ENCODE results near the gene PEX1. TPM values are rescaled to one million over a fixed set of nuclear protein-coding genes. Genes with fewer than 3 reads are reported as not detected.
"Not testable (repeated sequence)": the region's sequence is repeated elsewhere in the genome, so short reads cannot be mapped to it uniquely, and the experiment has no call there.

The PEX1 gene
- total and polyA plus RNA-seq, 9 of the 15 experiments (the other 6 are each of a cell fraction or from before 2014, with no cell fraction given) = 9.4 to 32.2 (median 19.9) TPM

DNA sequence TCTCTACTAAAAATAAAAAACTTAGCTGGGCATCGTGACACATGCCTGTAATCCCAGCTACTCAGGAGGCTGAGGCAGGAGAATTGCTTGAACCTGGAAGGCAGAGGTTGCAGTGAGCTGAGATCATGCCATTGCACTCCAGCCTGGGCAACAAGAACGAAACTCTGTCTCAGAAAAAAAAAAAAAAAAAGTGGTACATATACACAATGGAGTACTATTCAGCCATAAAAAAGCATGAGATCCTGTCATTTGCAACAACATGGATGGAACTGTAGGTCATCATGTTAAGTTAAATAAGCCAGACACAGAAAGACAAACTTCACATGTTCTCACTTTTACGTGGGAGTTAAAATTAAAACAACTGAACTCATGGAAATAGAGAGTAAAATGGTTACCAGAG is 15.2 kb upstream of the PEX1 start:
- H3K79me2 ChIP-seq (ENCODE audit: control insufficient read depth, insufficient read depth, low read length); H3K4me3 ChIP-seq; H3K4me1 ChIP-seq (replicated peaks in 1 of 2; ENCODE audit: control insufficient read depth in 2 of 2, insufficient read depth in 2 of 2, low read length in 2 of 2); H3K9ac ChIP-seq (ENCODE audit: insufficient read depth in 1 of 2, low read depth in 2 of 2, low read length in 2 of 2); H2AFZ ChIP-seq (ENCODE audit: low read depth, low read length); DNase-seq (ENCODE audit: extremely low read depth in 1 of 4, low spot score in 3 of 4); H3K9me1 ChIP-seq (ENCODE audit: control insufficient read depth, insufficient read depth, low read length); ATAC-seq; H3K27ac ChIP-seq (ENCODE audit: extremely low read depth, low read depth, low read length); FAIRE-seq; CTCF ChIA-PET (ENCODE audit: low intra/inter-chr PET ratio); H3K9me3 ChIP-seq (replicated peaks; ENCODE audit: control insufficient read depth, insufficient read depth, low read depth, low read length); H3K36me3 ChIP-seq (ENCODE audit: control insufficient read depth, insufficient read depth, low read length); BruUV-seq (replicated peaks); in situ Hi-C loops (cut with MboI); H3K4me2 ChIP-seq (ENCODE audit: insufficient read depth, low read length); H4K20me1 ChIP-seq (replicated peaks; ENCODE audit: control insufficient read depth, insufficient read depth, low read length): not testable (repeated sequence)
- 23% methylated on average over 2 of the region's 3 CpGs for WGBS (ENCODE audit: insufficient coverage, low coverage, missing lambda C conversion rate)
- H3K27me3 ChIP-seq (ENCODE audit: control insufficient read depth in 2 of 2, insufficient read depth in 2 of 2, low read length in 2 of 2) = peaks cover 0 to 16% of the 10 kb centered on the region in 2 experiments; a peak in 1 of 5 replicates
- POLR2A ChIA-PET = interaction anchor here (1.1 kb wide), 1 partner anchor 15 kb away, joined by 6 read pairs; the partner anchor contains the start of genes PEX1 and RBM48
- TF ChIP-seq RBM25 (IDR thresholded peaks at IDR 0.05; ENCODE audit: low read depth, low read length, severe bottlenecking) (peak; percentile 12), ZNF146 (CRISPR knock-in tag; IDR thresholded peaks at IDR 0.05; ENCODE audit: unreplicated experiment) (peak; percentile 76), BCOR (IDR thresholded peaks at IDR 0.05) (peak; percentile 54; the same call in 1 of the 2 replicates)
- intact Hi-C loops (cut with micrococcal nuclease) = loop anchor here (5.0 kb wide), 1 partner anchor 51 kb away; no protein-coding TSS in a partner anchor

- TF ChIP-seq RBM39 (optimal IDR thresholded peaks at IDR 0.05; ENCODE audit: low read depth, low read length) (no peak), MEIS2 (IDR thresholded peaks at IDR 0.05; ENCODE audit: partially characterized antibody) (peak; percentile 87), ATF3 (IDR thresholded peaks at IDR 0.05) (peak; percentile 43; the same call in 1 of the 2 replicates), ATF3 (CRISPR knock-in tag; conservative IDR thresholded peaks at IDR 0.05) (no peak)
- TF ChIP-seq, protein P1, sequence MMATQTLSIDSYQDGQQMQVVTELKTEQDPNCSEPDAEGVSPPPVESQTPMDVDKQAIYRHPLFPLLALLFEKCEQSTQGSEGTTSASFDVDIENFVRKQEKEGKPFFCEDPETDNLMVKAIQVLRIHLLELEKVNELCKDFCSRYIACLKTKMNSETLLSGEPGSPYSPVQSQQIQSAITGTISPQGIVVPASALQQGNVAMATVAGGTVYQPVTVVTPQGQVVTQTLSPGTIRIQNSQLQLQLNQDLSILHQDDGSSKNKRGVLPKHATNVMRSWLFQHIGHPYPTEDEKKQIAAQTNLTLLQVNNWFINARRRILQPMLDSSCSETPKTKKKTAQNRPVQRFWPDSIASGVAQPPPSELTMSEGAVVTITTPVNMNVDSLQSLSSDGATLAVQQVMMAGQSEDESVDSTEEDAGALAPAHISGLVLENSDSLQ (IDR thresholded peaks at IDR 0.05) = peak; percentile 28
- TF ChIP-seq, protein P2, sequence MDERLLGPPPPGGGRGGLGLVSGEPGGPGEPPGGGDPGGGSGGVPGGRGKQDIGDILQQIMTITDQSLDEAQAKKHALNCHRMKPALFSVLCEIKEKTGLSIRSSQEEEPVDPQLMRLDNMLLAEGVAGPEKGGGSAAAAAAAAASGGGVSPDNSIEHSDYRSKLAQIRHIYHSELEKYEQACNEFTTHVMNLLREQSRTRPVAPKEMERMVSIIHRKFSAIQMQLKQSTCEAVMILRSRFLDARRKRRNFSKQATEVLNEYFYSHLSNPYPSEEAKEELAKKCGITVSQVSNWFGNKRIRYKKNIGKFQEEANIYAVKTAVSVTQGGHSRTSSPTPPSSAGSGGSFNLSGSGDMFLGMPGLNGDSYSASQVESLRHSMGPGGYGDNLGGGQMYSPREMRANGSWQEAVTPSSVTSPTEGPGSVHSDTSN (CRISPR knock-in tag; IDR thresholded peaks at IDR 0.05; ENCODE audit: low read depth) = no peak
- TF ChIP-seq, protein P2 (tag; conservative IDR thresholded peaks at IDR 0.05; ENCODE audit: low read depth) = peak; percentile 72
- H3K4me3 ChIP-seq = no peak overlapping the region
- no peak for ATAC-seq
- no peak overlapping the region for H3K4me2 ChIP-seq (ENCODE audit: insufficient read depth, low read length)
- H4K20me1 ChIP-seq (replicated peaks; ENCODE audit: control insufficient read depth, insufficient read depth, low read length) = 0 out of 2 replicates have a peak, but pooled peaks cover 3% of the 10 kb centered on the region
- ChIA-PET CTCF (ENCODE audit: low intra/inter-chr PET ratio) (no interaction called here), POLR2A (no interaction called here)
- peaks cover 0 to 1% of the 10 kb centered on the region in 2 experiments; a peak in 2 of 5 replicates for H3K4me1 ChIP-seq (replicated peaks in 1 of 2; ENCODE audit: control insufficient read depth in 2 of 2, insufficient read depth in 2 of 2, low read length in 2 of 2)
- FAIRE-seq = peak; percentile 66
- in situ Hi-C loops (cut with MboI) (no loop called here), intact Hi-C loops (cut with micrococcal nuclease) (no loop called here)
- no peak overlapping the region for H3K9ac ChIP-seq (ENCODE audit: insufficient read depth in 1 of 2, low read depth in 2 of 2, low read length in 2 of 2)
- peaks cover 2% of the 10 kb centered on the region for H3K79me2 ChIP-seq (ENCODE audit: control insufficient read depth, insufficient read depth, low read length)
- H2AFZ ChIP-seq (ENCODE audit: low read depth, low read length) = no peak overlapping the region
- WGBS (ENCODE audit: insufficient coverage, low coverage, missing lambda C conversion rate) = 74% methylated on average over 9 of the region's 9 CpGs
- H3K27me3 ChIP-seq (ENCODE audit: control insufficient read depth in 2 of 2, insufficient read depth in 2 of 2, low read length in 2 of 2) = no peaks in the 10 kb centered on the region
- BruUV-seq (replicated peaks) = no TSS peak
- DNase-seq (ENCODE audit: extremely low read depth in 1 of 4, low spot score in 3 of 4) = no peak
- no peak overlapping the region for H3K27ac ChIP-seq (ENCODE audit: extremely low read depth, low read depth, low read length)
- H3K9me1 ChIP-seq (ENCODE audit: control insufficient read depth, insufficient read depth, low read length) = no peaks in the 10 kb centered on the region
- no peaks in the 10 kb centered on the region for H3K9me3 ChIP-seq (replicated peaks; ENCODE audit: control insufficient read depth, insufficient read depth, low read depth, low read length)
- peaks cover 90% of the 10 kb centered on the region for H3K36me3 ChIP-seq (ENCODE audit: control insufficient read depth, insufficient read depth, low read length)
These were observed 6.3 kb upstream of the PEX1 start for GRCh38 chr7:92534572-92534971.

All from K562 (cell line).